HL-60 (cell line): ENCODE data around the gene PTGIR.

Experiments
- DNase-seq, 2 experiments: peaks; one replicate each; pipeline ENCODE4 v3.0.0-alpha.2; 2010 to 2020; ENCODE audit warnings: low read depth in 1 of 2, low spot score in 1 of 2
- H3K27ac ChIP-seq: fragments of 250-450 bp; sonication (Bioruptor Pico); replicated peaks from 2 replicates; pipeline ENCODE4 v1.5.1; 2020; ENCODE audit warnings: mild to moderate bottlenecking, moderate library complexity
- H3K27me3 ChIP-seq: fragments of 250-450 bp; sonication (Bioruptor Pico); 2 replicates; pipeline ENCODE4 v1.5.1; 2021; ENCODE audit warnings: mild to moderate bottlenecking, moderate library complexity; ENCODE audit not compliant: insufficient read depth, poor library complexity, severe bottlenecking
- H3K4me3 ChIP-seq: replicated peaks from 2 replicates; pipeline ENCODE4 v1.5.1; 2011; ENCODE audit warnings: mild to moderate bottlenecking, control low read depth, low read length; ENCODE audit not compliant: insufficient read depth
- CTCF ChIP-seq: IDR thresholded peaks from one replicate; pipeline ENCODE4 v1.5.1; 2011; ENCODE audit warnings: low read length, control low read depth, inconsistent platforms; ENCODE audit not compliant: insufficient read depth
- GABPA ChIP-seq: IDR thresholded peaks from 2 replicates; pipeline ENCODE4 v1.6.1; 2012; ENCODE audit warnings: low read depth
- POLR2AphosphoS5 ChIP-seq: IDR thresholded peaks from 2 replicates; pipeline ENCODE4 v1.6.1; 2012; ENCODE audit warnings: low read depth
- REST ChIP-seq: IDR thresholded peaks from 2 replicates; pipeline ENCODE4 v1.6.1; 2012; ENCODE audit warnings: low read depth; ENCODE audit not compliant: insufficient replicate concordance
- SPI1 ChIP-seq: IDR thresholded peaks from 2 replicates; pipeline ENCODE4 v1.6.1; 2012; ENCODE audit warnings: low read depth, mild to moderate bottlenecking, borderline replicate concordance

PTGIR gene

DNA sequence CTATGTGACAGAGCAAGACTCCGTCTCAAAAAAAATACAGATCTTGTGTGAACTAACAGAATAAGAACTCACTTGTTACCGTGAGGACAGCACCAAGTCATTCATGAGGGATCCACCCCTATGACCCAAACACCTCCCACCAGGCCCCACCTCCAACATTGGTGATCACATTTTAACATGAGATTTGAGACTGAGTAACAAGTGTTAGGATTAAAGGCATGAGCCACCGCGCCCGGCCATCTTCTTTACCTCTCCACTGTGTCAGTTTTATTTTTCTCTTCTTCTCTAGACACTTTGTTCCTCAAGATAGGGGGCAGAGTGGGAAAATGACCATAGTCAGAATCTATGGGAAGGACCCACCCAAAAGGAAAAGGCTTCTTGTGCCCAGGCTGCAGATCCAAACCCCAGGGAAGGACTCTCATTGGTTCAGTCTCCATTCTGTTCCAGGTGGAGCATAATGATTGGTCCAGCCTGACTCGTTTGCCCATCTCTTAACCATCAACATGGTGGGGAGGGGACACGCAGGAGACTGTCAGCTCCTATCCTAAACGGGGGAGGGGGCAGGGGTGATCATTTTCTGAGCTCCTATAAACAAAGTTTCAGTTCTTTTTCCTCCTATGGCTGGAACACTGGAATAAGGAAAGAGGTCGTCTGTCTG, 25.0 kb downstream of the PTGIR start:
- H3K27ac ChIP-seq, result peak overlapping the region; percentile 100
- TF ChIP-seq SPI1, result no peak
- TF ChIP-seq CTCF, result no peak
- no peak for TF ChIP-seq POLR2AphosphoS5
- TF ChIP-seq GABPA, result no peak
- no peak for TF ChIP-seq REST
- H3K4me3 ChIP-seq, result peak overlapping the region; percentile 51
- no peak for DNase-seq
- H3K27me3 ChIP-seq, result no peaks in the 10 kb centered on the region

- DNase-seq, result no peak
- Histone ChIP-seq H3K27ac (no peak overlapping the region), H3K27me3 (no peaks in the 10 kb centered on the region), H3K4me3 (no peak overlapping the region)
- TF ChIP-seq SPI1 (no peak), GABPA (no peak), CTCF (no peak), POLR2AphosphoS5 (no peak), REST (no peak)
These were observed 26.4 kb downstream of the PTGIR start for GRCh38 chr19:46598372-46598917.

GRCh38 chr19:46596008-46596407, 28.9 kb downstream of the PTGIR start:
- TF ChIP-seq CTCF, result no peak
- TF ChIP-seq POLR2AphosphoS5, result no peak
- no peak for TF ChIP-seq REST
- no peak for TF ChIP-seq GABPA
- no peak for TF ChIP-seq SPI1
- Histone ChIP-seq H3K27me3 (no peaks in the 10 kb centered on the region), H3K27ac (no peak overlapping the region), H3K4me3 (no peak overlapping the region)
- DNase-seq, result no peak
